Type B pancreatic cell (in vitro differentiated cells): ENCODE data around the gene GJD4. TPM values are rescaled to one million over a fixed set of nuclear protein-coding genes. Genes with fewer than 3 reads are reported as not detected.

Experiments used
- DNase-seq: peaks from one replicate; pipeline ENCODE4 v3.0.0; 2021; ENCODE audit warnings: mixed read lengths; ENCODE audit not compliant: unreplicated experiment; ENCODE audit errors: extremely low spot score
- H3K27ac Mint-ChIP-seq: 2 replicates; pipeline ENCODE4 v1.8.0; 2021; ENCODE audit warnings: mild to moderate bottlenecking, mixed read lengths
- H3K27me3 Mint-ChIP-seq: 2 replicates; pipeline ENCODE4 v1.8.0; 2021; ENCODE audit warnings: mixed read lengths
- H3K36me3 Mint-ChIP-seq: 2 replicates; pipeline ENCODE4 v1.8.0; 2021; ENCODE audit warnings: mixed read lengths
- H3K4me1 Mint-ChIP-seq: one replicate; pipeline ENCODE4 v1.8.0; 2021; ENCODE audit warnings: mixed read lengths; ENCODE audit not compliant: unreplicated experiment
- H3K4me3 Mint-ChIP-seq: 2 replicates; pipeline ENCODE4 v1.8.0; 2021; ENCODE audit warnings: mild to moderate bottlenecking, mixed read lengths
- H3K9me3 Mint-ChIP-seq: 2 replicates; pipeline ENCODE4 v1.8.0; 2021; ENCODE audit warnings: mixed read lengths
- CTCF ChIP-seq: fragments of 200-600 bp; sonication (generic); conservative IDR thresholded peaks from 2 replicates; pipeline ENCODE4 v1.5.0; 2021; ENCODE audit warnings: antibody characterized with exemption, mild to moderate bottlenecking
- total RNA-seq: library from RNA; stranded (reverse); gene quantifications from 2 replicates; pipeline ENCODE4 v1.2.1, GENCODE V29; 2021; ENCODE audit warnings: low replicate concordance

GJD4 gene
- total RNA-seq, 1 donor from 2014 or later = not detected

- Mint-ChIP-seq H3K36me3 (peaks cover 14% of the 10 kb centered on the region), H3K4me1 (peaks cover 4% of the 10 kb centered on the region), H3K4me3 (no peak overlapping the region), H3K9me3 (no peaks in the 10 kb centered on the region), H3K27ac (peak overlapping the region; percentile 12), H3K27me3 (no peaks in the 10 kb centered on the region)
- no peak for DNase-seq
- TF ChIP-seq CTCF = no peak
These were observed 26.6 kb upstream of the GJD4 start for GRCh38 chr10:35578618-35578956.

GRCh38 chr10:35579116-35579515, 26.0 kb upstream of the GJD4 start:
- no peak overlapping the region for H3K4me3 Mint-ChIP-seq
- H3K9me3 Mint-ChIP-seq = no peaks in the 10 kb centered on the region
- TF ChIP-seq CTCF = no peak
- peaks cover 4% of the 10 kb centered on the region for H3K4me1 Mint-ChIP-seq
- H3K27me3 Mint-ChIP-seq = no peaks in the 10 kb centered on the region
- H3K27ac Mint-ChIP-seq = no peak overlapping the region
- H3K36me3 Mint-ChIP-seq = peaks cover 9% of the 10 kb centered on the region
- DNase-seq = no peak

- DNase-seq = no peak
- Mint-ChIP-seq H3K36me3 (peaks cover 5% of the 10 kb centered on the region), H3K4me1 (peaks cover 4% of the 10 kb centered on the region), H3K27ac (no peak overlapping the region), H3K27me3 (no peaks in the 10 kb centered on the region), H3K4me3 (no peak overlapping the region), H3K9me3 (no peaks in the 10 kb centered on the region)
- no peak for TF ChIP-seq CTCF
These were observed 25.3 kb upstream of the GJD4 start for GRCh38 chr10:35579726-35580422.

- Mint-ChIP-seq H3K27me3 (peaks cover under 1% of the 10 kb centered on the region), H3K4me3 (no peak overlapping the region), H3K36me3 (peaks cover 2% of the 10 kb centered on the region), H3K27ac (no peak overlapping the region), H3K9me3 (no peaks in the 10 kb centered on the region), H3K4me1 (peaks cover 4% of the 10 kb centered on the region)
- DNase-seq = no peak
- no peak for TF ChIP-seq CTCF
These were observed 24.7 kb upstream of the GJD4 start for GRCh38 chr10:35580423-35580770.

GRCh38 chr10:35581655-35582054, 23.5 kb upstream of the GJD4 start:
- Mint-ChIP-seq H3K27ac (no peak overlapping the region), H3K27me3 (peaks cover 4% of the 10 kb centered on the region), H3K9me3 (no peaks in the 10 kb centered on the region), H3K36me3 (no peaks in the 10 kb centered on the region), H3K4me1 (peaks cover 4% of the 10 kb centered on the region), H3K4me3 (no peak overlapping the region)
- DNase-seq = no peak
- no peak for TF ChIP-seq CTCF

- peaks cover 4% of the 10 kb centered on the region for H3K27me3 Mint-ChIP-seq
- H3K27ac Mint-ChIP-seq = no peak overlapping the region
- DNase-seq = no peak
- H3K4me3 Mint-ChIP-seq = no peak overlapping the region
- no peaks in the 10 kb centered on the region for H3K36me3 Mint-ChIP-seq
- H3K9me3 Mint-ChIP-seq = no peaks in the 10 kb centered on the region
- no peak for TF ChIP-seq CTCF
- no peaks in the 10 kb centered on the region for H3K4me1 Mint-ChIP-seq
These were observed 20.2 kb upstream of the GJD4 start for GRCh38 chr10:35584946-35585345.
